CD14-positive monocyte (primary cell): Measurements from ENCODE around the gene ANGPTL1. TPM values are rescaled to one million over a fixed set of nuclear protein-coding genes. Genes with fewer than 3 reads are reported as not detected.

ENCODE experiments used
- DNase-seq, 3 donors: peaks; one replicate each; pipeline ENCODE4 v3.0.0-alpha.2; 2011 to 2022
- H2AFZ ChIP-seq: 2 replicates; pipeline ENCODE4 v1.6.0; 2012; ENCODE audit warnings: mild to moderate bottlenecking, low read depth, low read length, inconsistent platforms; ENCODE audit not compliant: insufficient read depth, poor library complexity, severe bottlenecking
- H3K27ac ChIP-seq, 2 donors: 1 replicate in 1 of 2; 2 replicates in 1 of 2; pipeline ENCODE4 v1.5.1; 2012 to 2013; ENCODE audit warnings: low read length in 2 of 2, control low read depth in 1 of 2, inconsistent platforms in 1 of 2, low read depth in 1 of 2, mild to moderate bottlenecking in 1 of 2
- H3K27me3 ChIP-seq, 2 donors: one replicate each; pipeline versions ENCODE4 v1.6.0 to v1.6.1; 2011 to 2013; ENCODE audit warnings: low read length in 2 of 2; ENCODE audit not compliant: control insufficient read depth in 2 of 2, insufficient read depth in 2 of 2
- H3K36me3 ChIP-seq, 2 donors: replicated peaks in 1 of 2; 1 replicate in 1 of 2; 2 replicates in 1 of 2; pipeline versions ENCODE4 v1.5.1 to v1.6.1; 2012 to 2013; ENCODE audit warnings: low read length in 2 of 2, control low read depth in 1 of 2, inconsistent platforms in 1 of 2, mild to moderate bottlenecking in 1 of 2; ENCODE audit not compliant: insufficient read depth in 2 of 2, control insufficient read depth in 1 of 2
- H3K4me1 ChIP-seq, 2 donors: 1 replicate in 1 of 2; 2 replicates in 1 of 2; pipeline versions ENCODE4 v1.5.1 to v1.6.1; 2012 to 2013; ENCODE audit warnings: low read length in 2 of 2, control low read depth in 1 of 2, inconsistent platforms in 1 of 2, mild to moderate bottlenecking in 1 of 2, moderate library complexity in 1 of 2; ENCODE audit not compliant: insufficient read depth in 2 of 2, control insufficient read depth in 1 of 2
- H3K4me2 ChIP-seq: replicated peaks from 2 replicates; pipeline ENCODE3; 2012; ENCODE audit warnings: low read length, moderate library complexity, mild to moderate bottlenecking; ENCODE audit not compliant: poor library complexity, severe bottlenecking; ENCODE audit errors: extremely low read depth
- H3K4me3 ChIP-seq, 3 experiments: fragments of 200-600 bp in 1 of 3; sonication (generic) in 1 of 3; replicated peaks in 1 of 3; 1 replicate in 2 of 3; 2 replicates in 1 of 3; pipeline ENCODE4 v1.5.1; 2011 to 2013; ENCODE audit warnings: low read length in 3 of 3, mild to moderate bottlenecking in 3 of 3, control low read depth in 2 of 3, low read depth in 2 of 3, inconsistent platforms in 1 of 3, moderate library complexity in 1 of 3
- H3K79me2 ChIP-seq: 2 replicates; pipeline ENCODE4 v1.6.0; 2012; ENCODE audit warnings: mild to moderate bottlenecking, control low read depth, inconsistent platforms, low read length, moderate library complexity; ENCODE audit not compliant: insufficient read depth
- H3K9ac ChIP-seq: 2 replicates; pipeline ENCODE4 v1.6.0; 2017; ENCODE audit warnings: low read length, mild to moderate bottlenecking; ENCODE audit not compliant: insufficient read depth, poor library complexity, severe bottlenecking
- H3K9me3 ChIP-seq, 2 donors: replicated peaks in 1 of 2; 1 replicate in 1 of 2; 2 replicates in 1 of 2; pipeline versions ENCODE4 v1.5.1 to v1.6.1; 2012 to 2013; ENCODE audit warnings: low read length in 2 of 2, control low read depth in 1 of 2; ENCODE audit not compliant: control insufficient read depth in 1 of 2, insufficient read depth in 1 of 2
- H4K20me1 ChIP-seq: 2 replicates; pipeline ENCODE4 v1.6.0; 2012; ENCODE audit warnings: mild to moderate bottlenecking, low read length, control low read depth, moderate library complexity; ENCODE audit not compliant: insufficient read depth
- H3K27ac Mint-ChIP-seq, 7 donors: one replicate each; pipeline ENCODE4 v1.8.0; 2020; ENCODE audit warnings: mild to moderate bottlenecking in 7 of 7, mixed read lengths in 7 of 7, moderate library complexity in 6 of 7, inconsistent platforms in 2 of 7
- H3K27me3 Mint-ChIP-seq, 3 donors: one replicate each; pipeline ENCODE4 v1.8.0; 2021 to 2022; ENCODE audit warnings: low read depth in 3 of 3, mild to moderate bottlenecking in 3 of 3, mixed read lengths in 3 of 3, moderate library complexity in 3 of 3, inconsistent platforms in 1 of 3
- H3K36me3 Mint-ChIP-seq, 2 donors: one replicate each; pipeline ENCODE4 v1.8.0; 2020; ENCODE audit warnings: mixed read lengths in 2 of 2, inconsistent platforms in 1 of 2, mild to moderate bottlenecking in 1 of 2
- H3K4me1 Mint-ChIP-seq: one replicate; pipeline ENCODE4 v1.8.0; 2020; ENCODE audit warnings: mild to moderate bottlenecking, mixed read lengths
- H3K4me3 Mint-ChIP-seq, 2 donors: one replicate each; pipeline ENCODE4 v1.8.0; 2020; ENCODE audit warnings: mild to moderate bottlenecking in 2 of 2, mixed read lengths in 2 of 2, moderate library complexity in 1 of 2
- H3K9me3 Mint-ChIP-seq, 7 donors: one replicate each; pipeline ENCODE4 v1.8.0; 2020 to 2022; ENCODE audit warnings: mixed read lengths in 7 of 7, mild to moderate bottlenecking in 6 of 7, moderate library complexity in 6 of 7, inconsistent platforms in 2 of 7
- WGBS: methylation state at CpG from one replicate; pipeline ENCODE4 v1.1.5; 2013; ENCODE audit warnings: missing lambda C conversion rate; ENCODE audit not compliant: insufficient coverage; 5-methylcytosine and 5-hydroxymethylcytosine counted together
- intact Hi-C, 2 donors: fragments of 100-400 bp; cut with micrococcal nuclease; formaldehyde crosslinking; loops; one replicate each; pipeline versions ENCODE4 v1.15.0 to v1.15.1; 2023
- polyA plus RNA-seq, 3 donors: library from polyadenylated mRNA; depleted of rRNA in 1 of 3; unstranded in 2 of 3; stranded (reverse) in 1 of 3; fragments of 300-500 nt in 2 of 3; fragments of >200 nt in 1 of 3; fragmentation: Illumina TruSeq in 2 of 3; gene quantifications; 1 replicate in 2 of 3; 2 replicates in 1 of 3; pipeline ENCODE4 v1.2.3, GENCODE V29; 2012 to 2021
- TF ChIP-seq, protein P1 (sequence below): fragments of 200-600 bp; IDR thresholded peaks from one replicate; pipeline ENCODE4 v1.8.0; 2022; ENCODE audit warnings: antibody characterized with exemption, mild to moderate bottlenecking

Gene ANGPTL1
- polyA plus RNA-seq, 3 donors = not detected

DNA sequence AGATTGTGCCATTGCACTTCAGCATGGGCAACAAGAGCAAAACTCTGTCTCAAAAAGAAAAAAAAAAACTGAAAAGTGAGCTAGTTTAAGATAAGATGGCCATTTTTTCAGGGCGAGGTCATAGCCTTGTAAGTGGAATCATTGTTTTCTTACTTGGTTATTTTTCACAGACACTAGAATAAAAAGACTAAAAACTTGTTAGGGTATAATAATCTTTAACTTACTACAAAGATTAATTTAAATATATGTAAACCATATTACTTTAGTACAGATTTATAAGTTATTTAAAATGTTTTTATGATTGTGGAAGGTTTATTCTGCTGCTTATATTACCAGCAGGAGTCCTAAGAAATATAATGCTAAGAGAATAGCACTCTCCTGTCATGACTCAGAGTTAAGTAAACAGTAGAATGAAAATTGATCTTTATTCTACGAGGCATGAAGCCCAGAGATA, 23.5 kb downstream of the ANGPTL1 start:
- Mint-ChIP-seq H3K4me1 (no peaks in the 10 kb centered on the region), H3K9me3 (no peaks in the 10 kb centered on the region), H3K27me3 (no peaks in the 10 kb centered on the region), H3K27ac (no peak overlapping the region), H3K36me3 (no peaks in the 10 kb centered on the region), H3K4me3 (no peak overlapping the region)
- Histone ChIP-seq H3K79me2 (no peaks in the 10 kb centered on the region), H2AFZ (no peak overlapping the region), H3K27me3 (no peaks in the 10 kb centered on the region), H3K27ac (no peak overlapping the region), H3K4me2 (no peak overlapping the region), H3K9ac (no peak overlapping the region), H3K9me3 (no peaks in the 10 kb centered on the region), H4K20me1 (no peaks in the 10 kb centered on the region), H3K4me3 (no peak overlapping the region), H3K36me3 (no peaks in the 10 kb centered on the region), H3K4me1 (no peaks in the 10 kb centered on the region)
- intact Hi-C loops = no loop called here
- DNase-seq = no peak
- TF ChIP-seq, protein P1, sequence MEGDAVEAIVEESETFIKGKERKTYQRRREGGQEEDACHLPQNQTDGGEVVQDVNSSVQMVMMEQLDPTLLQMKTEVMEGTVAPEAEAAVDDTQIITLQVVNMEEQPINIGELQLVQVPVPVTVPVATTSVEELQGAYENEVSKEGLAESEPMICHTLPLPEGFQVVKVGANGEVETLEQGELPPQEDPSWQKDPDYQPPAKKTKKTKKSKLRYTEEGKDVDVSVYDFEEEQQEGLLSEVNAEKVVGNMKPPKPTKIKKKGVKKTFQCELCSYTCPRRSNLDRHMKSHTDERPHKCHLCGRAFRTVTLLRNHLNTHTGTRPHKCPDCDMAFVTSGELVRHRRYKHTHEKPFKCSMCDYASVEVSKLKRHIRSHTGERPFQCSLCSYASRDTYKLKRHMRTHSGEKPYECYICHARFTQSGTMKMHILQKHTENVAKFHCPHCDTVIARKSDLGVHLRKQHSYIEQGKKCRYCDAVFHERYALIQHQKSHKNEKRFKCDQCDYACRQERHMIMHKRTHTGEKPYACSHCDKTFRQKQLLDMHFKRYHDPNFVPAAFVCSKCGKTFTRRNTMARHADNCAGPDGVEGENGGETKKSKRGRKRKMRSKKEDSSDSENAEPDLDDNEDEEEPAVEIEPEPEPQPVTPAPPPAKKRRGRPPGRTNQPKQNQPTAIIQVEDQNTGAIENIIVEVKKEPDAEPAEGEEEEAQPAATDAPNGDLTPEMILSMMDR = no peak
- no CpG with 5 or more reads among the region's 2 CpGs for WGBS

DNA sequence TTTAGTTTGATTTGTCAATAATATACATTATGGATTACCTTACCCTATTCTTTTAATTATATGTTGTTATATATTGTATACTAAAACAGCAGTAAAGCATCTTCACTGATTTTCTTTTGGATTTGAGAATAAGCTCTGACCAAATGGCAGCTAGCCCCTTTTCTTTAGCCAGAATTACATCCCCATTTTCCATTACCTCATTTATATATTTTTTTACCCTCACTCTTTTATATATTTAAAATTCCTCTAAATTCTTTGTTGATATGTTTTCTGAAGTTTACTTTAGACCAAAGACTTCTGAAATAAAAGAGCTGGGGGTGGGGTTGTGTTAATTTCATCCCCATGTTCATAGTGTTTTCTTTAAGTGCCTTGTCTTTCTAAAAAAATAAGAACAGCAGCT, 24.6 kb downstream of the ANGPTL1 start:
- Histone ChIP-seq H3K9me3 (no peaks in the 10 kb centered on the region), H3K36me3 (no peaks in the 10 kb centered on the region), H4K20me1 (no peaks in the 10 kb centered on the region), H3K4me3 (no peak overlapping the region), H3K27me3 (no peaks in the 10 kb centered on the region), H3K4me1 (no peaks in the 10 kb centered on the region), H3K79me2 (no peaks in the 10 kb centered on the region), H3K27ac (no peak overlapping the region), H3K4me2 (no peak overlapping the region), H3K9ac (no peak overlapping the region), H2AFZ (no peak overlapping the region)
- intact Hi-C loops = no loop called here
- no peaks in the 10 kb centered on the region for H3K27me3 Mint-ChIP-seq
- H3K27ac Mint-ChIP-seq = no peak overlapping the region
- no peak for DNase-seq
- TF ChIP-seq, protein P1 = no peak
- H3K36me3 Mint-ChIP-seq = no peaks in the 10 kb centered on the region
- no peak overlapping the region for H3K4me3 Mint-ChIP-seq
- no peaks in the 10 kb centered on the region for H3K9me3 Mint-ChIP-seq
- no peaks in the 10 kb centered on the region for H3K4me1 Mint-ChIP-seq
